OCI-LY1 (cell line): ENCODE results near the gene RUNX1.

Experiments used
- H2AFZ ChIP-seq: fragments of 200-600 bp; sonication (generic), shearing (Covaris generic); 2 replicates; pipeline ENCODE4 v1.6.0; 2014; ENCODE audit warnings: antibody characterized with exemption, mild to moderate bottlenecking, low read length
- H3F3A ChIP-seq: fragments of 200-600 bp; sonication (generic), shearing (Covaris generic); 2 replicates; pipeline ENCODE4 v1.6.0; 2014; ENCODE audit warnings: mild to moderate bottlenecking, antibody characterized with exemption, low read length, moderate library complexity; ENCODE audit not compliant: insufficient read depth
- H3K27ac ChIP-seq: fragments of 200-600 bp; sonication (generic); 2 replicates; pipeline ENCODE4 v1.5.1; 2014; ENCODE audit warnings: low read length, mixed run types, mild to moderate bottlenecking, low read depth; ENCODE audit not compliant: poor library complexity, severe bottlenecking
- H3K27me3 ChIP-seq: fragments of 200-600 bp; sonication (generic); 2 replicates; pipeline ENCODE4 v1.6.0; 2014; ENCODE audit warnings: antibody characterized with exemption, mild to moderate bottlenecking, low read length, moderate library complexity; ENCODE audit not compliant: insufficient read depth
- H3K36me3 ChIP-seq: fragments of 200-600 bp; sonication (generic); 2 replicates; pipeline ENCODE4 v1.6.1; 2014; ENCODE audit warnings: mild to moderate bottlenecking, antibody characterized with exemption, low read length, moderate library complexity, mixed read lengths; ENCODE audit not compliant: insufficient read depth
- H3K4me1 ChIP-seq: fragments of 200-600 bp; sonication (generic); 2 replicates; pipeline ENCODE4 v1.5.1; 2014; ENCODE audit warnings: mild to moderate bottlenecking, low read length, moderate library complexity; ENCODE audit not compliant: insufficient read depth, severe bottlenecking
- H3K4me2 ChIP-seq: fragments of 200-600 bp; sonication (generic), shearing (Covaris generic); 2 replicates; pipeline ENCODE4 v1.6.1; 2014; ENCODE audit warnings: low read length
- H3K4me3 ChIP-seq: fragments of 200-600 bp; sonication (generic); 2 replicates; pipeline ENCODE4 v1.5.1; 2014; ENCODE audit warnings: low read length, low read depth, mild to moderate bottlenecking, mixed read lengths; ENCODE audit not compliant: poor library complexity, severe bottlenecking
- H3K79me2 ChIP-seq: fragments of 200-600 bp; shearing (Covaris generic); 2 replicates; pipeline ENCODE4 v1.6.1; 2016; ENCODE audit warnings: mixed run types, low read length, mixed read lengths; ENCODE audit not compliant: insufficient read depth
- H3K9ac ChIP-seq: fragments of 200-600 bp; sonication (generic), shearing (Covaris generic); 2 replicates; pipeline ENCODE4 v1.6.1; 2014; ENCODE audit warnings: mild to moderate bottlenecking, low read length, mixed read lengths
- H3K9me2 ChIP-seq: fragments of 200-600 bp; sonication (generic), shearing (Covaris generic); 2 replicates; pipeline ENCODE4 v1.6.1; 2014; ENCODE audit warnings: low read depth, mild to moderate bottlenecking, low read length, mixed read lengths
- H3K9me3 ChIP-seq: fragments of 200-600 bp; shearing (Covaris generic); 2 replicates; pipeline ENCODE4 v1.6.1; 2014; ENCODE audit warnings: low read length, mixed read lengths
- H4K20me1 ChIP-seq: fragments of 200-600 bp; sonication (generic), shearing (Covaris generic); 2 replicates; pipeline ENCODE4 v1.6.0; 2016; ENCODE audit warnings: mild to moderate bottlenecking, low read length; ENCODE audit not compliant: insufficient read depth
- EZH2 ChIP-seq: fragments of 200-600 bp; sonication (generic), shearing (Covaris generic); IDR thresholded peaks from 2 replicates; pipeline ENCODE4 v1.8.0; 2017; ENCODE audit warnings: borderline replicate concordance, mixed run types, mild to moderate bottlenecking, antibody characterized with exemption, low read length, moderate library complexity, mixed read lengths
- TF ChIP-seq, protein P1 (sequence below): fragments of 200-600 bp; sonication (generic), shearing (Covaris generic); IDR thresholded peaks from 2 replicates; pipeline ENCODE4 v1.5.1; 2017; ENCODE audit warnings: mild to moderate bottlenecking, antibody characterized with exemption, low read length, moderate library complexity, mixed read lengths

Gene RUNX1

GRCh38 chr21:35072960-35073359 is 23.9 kb upstream of the RUNX1 start:
- Histone ChIP-seq H3K9ac (no peak overlapping the region), H3K9me2 (peaks cover 3% of the 10 kb centered on the region; the same call in 1 of the 2 replicates), H3F3A (no peaks in the 10 kb centered on the region), H3K9me3 (peaks cover 14% of the 10 kb centered on the region), H4K20me1 (no peaks in the 10 kb centered on the region), H3K27me3 (no peaks in the 10 kb centered on the region), H3K36me3 (no peaks in the 10 kb centered on the region), H3K4me2 (no peak overlapping the region), H3K79me2 (no peaks in the 10 kb centered on the region), H2AFZ (no peak overlapping the region), H3K4me1 (peaks cover 18% of the 10 kb centered on the region), H3K4me3 (no peak overlapping the region), H3K27ac (peak overlapping the region; percentile 31)
- TF ChIP-seq, protein P1, sequence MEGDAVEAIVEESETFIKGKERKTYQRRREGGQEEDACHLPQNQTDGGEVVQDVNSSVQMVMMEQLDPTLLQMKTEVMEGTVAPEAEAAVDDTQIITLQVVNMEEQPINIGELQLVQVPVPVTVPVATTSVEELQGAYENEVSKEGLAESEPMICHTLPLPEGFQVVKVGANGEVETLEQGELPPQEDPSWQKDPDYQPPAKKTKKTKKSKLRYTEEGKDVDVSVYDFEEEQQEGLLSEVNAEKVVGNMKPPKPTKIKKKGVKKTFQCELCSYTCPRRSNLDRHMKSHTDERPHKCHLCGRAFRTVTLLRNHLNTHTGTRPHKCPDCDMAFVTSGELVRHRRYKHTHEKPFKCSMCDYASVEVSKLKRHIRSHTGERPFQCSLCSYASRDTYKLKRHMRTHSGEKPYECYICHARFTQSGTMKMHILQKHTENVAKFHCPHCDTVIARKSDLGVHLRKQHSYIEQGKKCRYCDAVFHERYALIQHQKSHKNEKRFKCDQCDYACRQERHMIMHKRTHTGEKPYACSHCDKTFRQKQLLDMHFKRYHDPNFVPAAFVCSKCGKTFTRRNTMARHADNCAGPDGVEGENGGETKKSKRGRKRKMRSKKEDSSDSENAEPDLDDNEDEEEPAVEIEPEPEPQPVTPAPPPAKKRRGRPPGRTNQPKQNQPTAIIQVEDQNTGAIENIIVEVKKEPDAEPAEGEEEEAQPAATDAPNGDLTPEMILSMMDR, result no peak

DNA sequence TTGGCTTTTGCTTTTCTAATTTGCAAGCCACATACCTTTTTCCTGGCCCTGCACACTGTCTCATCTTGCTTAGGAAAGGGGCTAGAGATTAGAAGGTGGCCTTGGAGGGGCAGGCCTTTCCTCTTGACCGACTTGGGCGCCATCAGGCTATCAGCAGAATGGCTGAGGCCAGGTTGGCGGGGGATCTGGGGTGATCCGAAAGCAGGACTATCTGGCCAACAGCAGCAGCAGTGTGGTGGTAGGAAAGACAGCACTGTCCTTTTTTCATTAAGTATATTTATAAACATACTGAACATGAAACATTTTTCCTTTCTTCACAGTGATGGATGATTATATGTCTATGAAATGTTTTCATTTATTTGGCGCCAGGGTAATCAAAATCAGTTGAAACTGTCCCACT is 23.5 kb upstream of the RUNX1 start:
- H3K27me3 ChIP-seq, result no peaks in the 10 kb centered on the region
- no peak overlapping the region for H3K9ac ChIP-seq
- no peak overlapping the region for H3K4me3 ChIP-seq
- TF ChIP-seq, protein P1, result no peak
- TF ChIP-seq EZH2, result no peak
- no peak overlapping the region for H3K27ac ChIP-seq
- peaks cover 17% of the 10 kb centered on the region for H3K4me1 ChIP-seq
- H3F3A ChIP-seq, result no peaks in the 10 kb centered on the region
- no peak overlapping the region for H2AFZ ChIP-seq
- peaks cover 14% of the 10 kb centered on the region for H3K9me3 ChIP-seq
- no peaks in the 10 kb centered on the region for H4K20me1 ChIP-seq
- H3K9me2 ChIP-seq, result peaks cover 3% of the 10 kb centered on the region; the same call in 1 of the 2 replicates
- H3K36me3 ChIP-seq, result no peaks in the 10 kb centered on the region
- H3K79me2 ChIP-seq, result no peaks in the 10 kb centered on the region
- no peak overlapping the region for H3K4me2 ChIP-seq

GRCh38 chr21:35071347-35071746 is 22.2 kb upstream of the RUNX1 start:
- H3K9me2 ChIP-seq, result peaks cover 3% of the 10 kb centered on the region; the same call in 1 of the 2 replicates
- no peaks in the 10 kb centered on the region for H4K20me1 ChIP-seq
- no peaks in the 10 kb centered on the region for H3K27me3 ChIP-seq
- H2AFZ ChIP-seq, result no peak overlapping the region; the same call in 1 of the 2 replicates
- no peaks in the 10 kb centered on the region for H3K79me2 ChIP-seq
- peaks cover 15% of the 10 kb centered on the region for H3K4me1 ChIP-seq
- H3K4me3 ChIP-seq, result no peak overlapping the region
- no peaks in the 10 kb centered on the region for H3K36me3 ChIP-seq
- no peak overlapping the region for H3K9ac ChIP-seq
- H3F3A ChIP-seq, result no peaks in the 10 kb centered on the region
- H3K9me3 ChIP-seq, result peaks cover 14% of the 10 kb centered on the region
- no peak overlapping the region for H3K4me2 ChIP-seq
- no peak overlapping the region for H3K27ac ChIP-seq
- no peak for TF ChIP-seq EZH2
- TF ChIP-seq, protein P1, result no peak
